Ovary (tissue), 9 donors: ENCODE results near the gene EMC8. TPM values are rescaled to one million over a fixed set of nuclear protein-coding genes. Genes with fewer than 3 reads are reported as not detected.

Source experiments
- DNase-seq, 5 donors: peaks; one replicate each; pipeline ENCODE4 v3.0.0-alpha.2; 2019 to 2020
- H3K27ac ChIP-seq, 2 donors: fragments of 200-600 bp; one replicate each; pipeline versions ENCODE4 v1.5.1 to v1.8.0; 2019 to 2022
- H3K27me3 ChIP-seq: fragments of 200-600 bp; one replicate; pipeline ENCODE4 v1.8.0; 2022
- H3K36me3 ChIP-seq: fragments of 200-600 bp; sonication (generic); one replicate; pipeline ENCODE4 v1.5.1; 2019
- H3K4me1 ChIP-seq: one replicate; pipeline ENCODE4 v1.8.1; 2013; ENCODE audit warnings: mild to moderate bottlenecking, moderate library complexity; ENCODE audit not compliant: insufficient read depth
- H3K4me3 ChIP-seq: fragments of 200-600 bp; sonication (generic); one replicate; pipeline ENCODE4 v1.5.1; 2017
- H3K9me3 ChIP-seq, 2 donors: fragments of 200-600 bp in 1 of 2; sonication (generic) in 1 of 2; one replicate each; pipeline versions ENCODE4 v1.5.1 to v1.8.1; 2013 to 2019; ENCODE audit warnings: mild to moderate bottlenecking in 1 of 2, moderate library complexity in 1 of 2
- EP300 ChIP-seq: sonication (generic); formaldehyde crosslinking; IDR thresholded peaks from one replicate; pipeline ENCODE4 v1.6.1; 2017; ENCODE audit warnings: antibody characterized with exemption
- POLR2A ChIP-seq: fragments of 450-650 bp; IDR thresholded peaks from one replicate; pipeline ENCODE4 v1.6.1; 2017; ENCODE audit warnings: antibody characterized with exemption, mild to moderate bottlenecking, moderate library complexity
- WGBS, 3 donors: extraction: QIAGEN DNeasy Blood & Tissue Kit in 1 of 3; methylation state at CpG; one replicate each; pipeline versions ENCODE4 v1.1.5 to v1.1.7; 2013 to 2017; 5-methylcytosine and 5-hydroxymethylcytosine counted together
- intact Hi-C, 4 donors: fragments of 100-400 bp; cut with DNase I; formaldehyde crosslinking; loops; one replicate each; pipeline versions ENCODE4 v1.11.0 to v1.15.1; 2022 to 2023
- polyA plus RNA-seq, 2 donors: library from polyadenylated mRNA; stranded (reverse); fragments of 200-250 nt in 1 of 2; fragments of 350-450 nt in 1 of 2; fragmentation: Illumina TruSeq in 1 of 2; extraction: RNeasy Lipid Tissue Mini Kit (QIAGEN cat#74804) in 1 of 2; gene quantifications; one replicate each; pipeline ENCODE4 v1.2.3, GENCODE V29; 2013 to 2014
- total RNA-seq, 7 donors: library from RNA; depleted of rRNA in 2 of 7; stranded (reverse); fragments of >200 nt in 2 of 7; fragmentation: NEBNext Ultra II Directional in 3 of 7; extraction: Animal tissue kit (Norgen Biotek cat#: 25700) in 3 of 7; gene quantifications; one replicate each; pipeline versions ENCODE4 v1.1.0 to v1.2.4, GENCODE V29; 2016 to 2023
- TF ChIP-seq, protein P1 (sequence below), 3 donors: fragments of 450-650 bp in 2 of 3; fragments of 200-600 bp in 1 of 3; IDR thresholded peaks; one replicate each; pipeline versions ENCODE4 v1.5.1 to v1.8.0; 2016 to 2022; ENCODE audit warnings: antibody characterized with exemption in 3 of 3, mild to moderate bottlenecking in 1 of 3
- donor health status: DM: no; HTN: no; CAD: no; lungs with moderate emphysema.
- donor health status: DM: no; HTN: no; CAD: no.
- donor health status: Bipolar disorder and iron deficiency.
- donor health status: DM: yes; HTN: yes; CAD: no.
- donor health status: DM: no; HTN: no; CAD: no.
- donor health status: DM: yes; HTN: yes; CAD: no.

EMC8 gene
- total and polyA plus RNA-seq, 9 donors: 9.4 to 32.5 (median 20.2) TPM

GRCh38 chr16:85733839-85734170 is 65.5 kb downstream of the EMC8 start:
- whole genome bisulfite sequencing, 3 donors: 71 to 80% (median 71%) methylated on average over 11 of the region's 11 CpGs

DNA sequence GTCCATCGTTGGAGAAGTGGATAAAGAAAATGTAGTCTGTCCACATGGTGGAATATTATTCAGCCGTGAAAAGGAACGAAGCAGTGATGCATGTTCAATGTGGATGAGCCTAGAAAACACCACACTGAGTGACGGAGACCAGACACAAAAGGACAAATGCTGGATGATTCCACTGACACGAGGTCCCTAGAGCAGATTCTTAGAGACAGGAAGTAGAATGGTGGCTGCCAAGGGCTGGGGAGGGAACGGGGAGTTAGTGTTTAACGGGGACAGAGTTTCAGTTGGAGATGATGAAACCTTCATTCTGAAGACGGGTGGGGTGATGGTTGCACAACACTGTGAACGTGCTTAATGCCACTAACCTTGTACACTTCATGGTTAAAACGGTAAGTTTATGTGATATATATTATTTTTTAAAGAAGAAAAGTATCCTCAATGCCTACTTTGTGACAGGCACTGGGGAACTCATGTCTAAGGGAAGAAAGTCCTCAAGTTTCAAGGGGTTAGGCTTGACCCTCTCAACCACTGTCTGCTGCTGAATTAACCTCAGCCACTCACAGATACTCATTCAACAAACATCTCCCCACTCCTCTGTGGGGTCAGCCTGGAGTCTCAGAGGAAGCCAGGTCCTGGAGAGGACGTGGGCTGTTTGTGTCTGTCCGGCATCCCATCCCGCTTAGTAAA is 66.0 kb downstream of the EMC8 start:
- H3K36me3 ChIP-seq: no peaks in the 10 kb centered on the region

More at GRCh38 chr16:85733839-85734170, 65.5 kb downstream of the EMC8 start:
- Histone ChIP-seq H3K27me3 (no peaks in the 10 kb centered on the region), H3K4me1 (no peaks in the 10 kb centered on the region), H3K9me3 (no peaks in the 10 kb centered on the region), H3K27ac (no peak overlapping the region), H3K4me3 (no peak overlapping the region), H3K36me3 (no peaks in the 10 kb centered on the region)
- intact Hi-C loops: no loop called here
- TF ChIP-seq POLR2A (no peak), EP300 (no peak)
- TF ChIP-seq, protein P1, sequence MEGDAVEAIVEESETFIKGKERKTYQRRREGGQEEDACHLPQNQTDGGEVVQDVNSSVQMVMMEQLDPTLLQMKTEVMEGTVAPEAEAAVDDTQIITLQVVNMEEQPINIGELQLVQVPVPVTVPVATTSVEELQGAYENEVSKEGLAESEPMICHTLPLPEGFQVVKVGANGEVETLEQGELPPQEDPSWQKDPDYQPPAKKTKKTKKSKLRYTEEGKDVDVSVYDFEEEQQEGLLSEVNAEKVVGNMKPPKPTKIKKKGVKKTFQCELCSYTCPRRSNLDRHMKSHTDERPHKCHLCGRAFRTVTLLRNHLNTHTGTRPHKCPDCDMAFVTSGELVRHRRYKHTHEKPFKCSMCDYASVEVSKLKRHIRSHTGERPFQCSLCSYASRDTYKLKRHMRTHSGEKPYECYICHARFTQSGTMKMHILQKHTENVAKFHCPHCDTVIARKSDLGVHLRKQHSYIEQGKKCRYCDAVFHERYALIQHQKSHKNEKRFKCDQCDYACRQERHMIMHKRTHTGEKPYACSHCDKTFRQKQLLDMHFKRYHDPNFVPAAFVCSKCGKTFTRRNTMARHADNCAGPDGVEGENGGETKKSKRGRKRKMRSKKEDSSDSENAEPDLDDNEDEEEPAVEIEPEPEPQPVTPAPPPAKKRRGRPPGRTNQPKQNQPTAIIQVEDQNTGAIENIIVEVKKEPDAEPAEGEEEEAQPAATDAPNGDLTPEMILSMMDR (IDR thresholded peaks at IDR 0.05): no peak
- no peak for DNase-seq

DNA sequence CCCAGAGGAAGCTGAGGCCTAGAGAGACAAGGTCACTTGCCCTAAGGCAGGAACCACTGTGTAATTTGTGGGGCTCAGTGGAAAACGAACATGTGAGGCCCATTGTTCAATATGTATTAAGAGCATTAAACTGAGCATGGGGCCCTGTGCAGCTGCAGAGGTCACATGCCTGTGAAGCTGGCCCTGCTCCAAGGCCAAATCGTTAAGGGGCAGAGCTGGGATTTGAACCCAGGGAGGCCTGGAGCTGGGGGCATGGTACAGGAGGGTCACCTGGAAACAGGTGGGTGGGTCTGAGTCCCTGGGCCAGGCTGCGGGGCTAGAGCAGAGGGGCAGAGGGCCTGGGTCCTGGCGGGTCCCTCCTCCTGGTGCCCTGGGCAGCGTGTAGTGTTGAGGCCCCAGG is 68.2 kb downstream of the EMC8 start:
- H3K36me3 ChIP-seq: no peaks in the 10 kb centered on the region
- WGBS, 3 donors: 70 to 72% (median 71%) methylated on average over 5 of the region's 5 CpGs
- H3K27ac ChIP-seq: no peak overlapping the region
- no peak overlapping the region for H3K4me3 ChIP-seq
- no peak for DNase-seq
- H3K9me3 ChIP-seq: no peaks in the 10 kb centered on the region
- no peaks in the 10 kb centered on the region for H3K27me3 ChIP-seq
- TF ChIP-seq POLR2A (no peak), EP300 (no peak)
- TF ChIP-seq, protein P1 (IDR thresholded peaks at IDR 0.05): no peak
- no peaks in the 10 kb centered on the region for H3K4me1 ChIP-seq
- intact Hi-C loops: no loop called here

More for the DNA sequence above, 66.0 kb downstream of the EMC8 start:
- 72 to 82% (median 81%) methylated on average over 13 of the region's 13 CpGs for WGBS, 3 donors
- Histone ChIP-seq H3K4me1 (no peaks in the 10 kb centered on the region), H3K4me3 (no peak overlapping the region), H3K9me3 (no peaks in the 10 kb centered on the region), H3K27ac (no peak overlapping the region), H3K27me3 (no peaks in the 10 kb centered on the region)
- TF ChIP-seq, protein P1 (IDR thresholded peaks at IDR 0.05): no peak
- TF ChIP-seq POLR2A: no peak
- TF ChIP-seq EP300: no peak
- intact Hi-C loops: no loop called here
- no peak for DNase-seq

- no peaks in the 10 kb centered on the region for H3K4me1 ChIP-seq
- WGBS, 3 donors: 89 to 90% (median 89%) methylated on average over 5 of the region's 5 CpGs
- no peaks in the 10 kb centered on the region for H3K9me3 ChIP-seq
- intact Hi-C loops: no loop called here
- no peaks in the 10 kb centered on the region for H3K36me3 ChIP-seq
- no peak overlapping the region for H3K4me3 ChIP-seq
- no peaks in the 10 kb centered on the region for H3K27me3 ChIP-seq
- TF ChIP-seq, protein P1 (IDR thresholded peaks at IDR 0.05): no peak
- no peak for TF ChIP-seq EP300
- TF ChIP-seq POLR2A: no peak
- no peak overlapping the region for H3K27ac ChIP-seq
- DNase-seq: no peak
Measured at GRCh38 chr16:85730186-85730465, 69.2 kb downstream of the EMC8 start.
